NCI-H460 (cell line): ENCODE results near the gene NPTN. TPM values are rescaled to one million over a fixed set of nuclear protein-coding genes. Genes with fewer than 3 reads are reported as not detected.
"Not testable (repeated sequence)": the region's sequence is repeated elsewhere in the genome, so short reads cannot be mapped to it uniquely, and the experiment has no call there.

Source experiments
- DNase-seq: peaks from one replicate; pipeline ENCODE4 v3.0.0-alpha.2; 2016; ENCODE audit warnings: low read depth; ENCODE audit errors: extremely low read depth
- polyA plus RNA-seq: library from polyadenylated mRNA; depleted of rRNA; stranded (reverse); fragments of >200 nt; gene quantifications from 2 replicates; pipeline ENCODE4 v1.2.3, GENCODE V29; 2014; cell fraction: nucleus; rRNA removed
- total RNA-seq: library from RNA; depleted of rRNA; stranded (reverse); fragments of >200 nt; shearing (Covaris generic); gene quantifications from 2 replicates; pipeline ENCODE4 v1.2.3, GENCODE V29; 2014; rRNA removed

NPTN gene
- total RNA-seq = 56.9 and 59.7 TPM in 2 replicates
- polyA plus RNA-seq = 106 and 114 TPM in 2 replicates

DNA sequence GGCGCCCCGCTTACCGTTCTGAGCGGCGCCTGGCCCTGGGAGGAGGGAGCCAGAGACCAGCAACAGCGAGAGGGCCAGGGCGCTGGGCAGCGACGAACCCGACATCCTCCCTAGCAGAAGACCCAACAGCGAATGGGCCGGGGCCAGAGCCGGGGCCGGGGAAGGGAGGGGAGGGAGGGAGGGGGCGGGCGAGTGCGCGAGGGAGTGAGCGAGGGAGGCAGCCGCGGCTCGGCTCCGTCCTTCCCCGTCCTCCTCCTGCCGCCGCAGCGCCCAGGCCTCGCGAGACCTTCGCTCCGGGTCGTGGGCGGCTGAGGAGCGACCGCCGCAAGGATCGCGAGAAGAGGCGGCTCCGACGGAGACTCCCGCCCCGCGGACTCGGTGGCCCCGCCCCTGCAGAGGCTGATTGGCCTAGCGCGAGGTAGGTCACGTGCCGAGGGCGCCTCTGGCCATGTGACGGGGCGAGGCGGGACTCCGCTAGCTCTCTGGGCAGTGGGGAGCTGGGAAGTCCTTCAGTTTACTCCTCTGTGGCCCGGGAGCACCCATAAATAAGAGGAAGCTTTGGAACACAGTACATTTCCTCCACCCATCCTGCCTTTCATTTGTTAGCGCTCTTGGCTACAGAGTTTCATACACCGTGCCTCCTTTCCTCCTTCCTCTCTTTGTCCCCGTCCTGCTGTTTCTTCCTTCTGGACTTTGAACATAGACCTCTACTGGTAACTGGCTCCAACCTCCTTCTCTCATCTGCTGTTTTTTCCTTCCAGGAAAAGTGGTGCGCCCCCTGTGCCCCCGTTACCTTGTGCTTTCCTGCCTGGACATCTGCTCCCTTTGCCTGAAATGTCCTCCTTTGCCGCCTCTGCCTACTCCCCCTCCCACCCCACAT lies at the start of gene NPTN:
Gene NPTN, minus strand, starts transcription at position 279 of the 880 bp plus-strand sequence. Its CDS starts 174 bp downstream, at position 105.
- DNase-seq = peak; percentile 95

DNA sequence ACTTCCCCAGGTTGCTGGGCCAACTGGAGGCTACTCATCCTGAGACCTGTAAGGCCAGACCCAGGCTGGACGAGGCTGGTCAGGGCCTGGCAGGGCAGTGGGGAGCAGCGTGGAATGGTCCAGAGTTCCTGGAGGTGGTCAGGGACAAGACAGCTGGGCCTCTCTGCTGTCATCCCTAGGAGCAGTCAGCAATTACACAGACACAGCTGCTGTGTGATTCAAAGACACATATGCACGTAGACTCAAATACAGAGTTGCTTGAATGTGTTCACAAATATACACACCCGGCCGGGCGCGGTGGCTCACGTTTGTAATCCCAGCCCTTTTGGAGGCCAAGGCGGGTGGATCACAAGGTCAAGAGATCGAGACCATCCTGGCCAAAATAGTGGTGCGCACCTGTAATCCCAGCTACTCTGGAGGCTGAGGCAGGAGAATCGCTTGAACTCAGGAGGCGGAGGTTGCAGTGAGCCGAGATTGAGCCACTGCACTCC lies 49.5 kb upstream of the NPTN start:
- no peak for DNase-seq

DNA sequence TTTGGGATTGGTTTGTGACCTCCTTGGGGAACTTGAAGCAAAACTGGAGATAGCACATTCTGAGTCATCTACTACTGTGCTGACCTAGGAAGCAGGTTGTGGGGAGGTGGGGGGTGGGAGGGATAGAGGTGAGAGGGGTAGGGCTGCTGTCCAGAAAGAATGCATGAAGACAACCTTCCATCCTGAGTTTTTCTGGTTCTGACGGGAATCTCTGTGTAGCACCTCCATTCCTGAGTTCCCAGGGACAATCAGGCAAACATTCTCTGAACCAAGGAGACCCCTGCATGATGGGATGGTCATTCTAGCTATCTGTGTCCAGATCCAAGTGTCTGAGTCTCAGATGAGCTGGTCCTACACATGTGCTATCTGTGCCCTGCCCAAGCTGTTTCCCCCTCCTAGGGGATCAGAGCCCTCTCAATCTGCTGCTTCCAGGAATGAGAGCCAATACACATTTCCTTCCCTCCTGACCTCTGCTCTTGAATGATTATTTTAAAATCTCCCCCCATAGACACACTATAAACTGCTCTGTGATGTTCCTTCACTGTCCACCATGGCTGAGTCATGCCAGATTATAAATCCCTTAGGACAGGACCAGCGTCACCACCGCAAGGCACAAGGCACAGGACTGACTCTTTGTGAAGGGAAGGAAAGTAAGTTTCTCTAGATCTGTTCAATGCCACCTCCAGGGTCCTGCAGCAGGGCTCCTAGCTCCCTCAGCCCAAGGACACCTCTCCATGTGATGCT lies 48.8 kb upstream of the NPTN start:
- DNase-seq = no peak

DNA sequence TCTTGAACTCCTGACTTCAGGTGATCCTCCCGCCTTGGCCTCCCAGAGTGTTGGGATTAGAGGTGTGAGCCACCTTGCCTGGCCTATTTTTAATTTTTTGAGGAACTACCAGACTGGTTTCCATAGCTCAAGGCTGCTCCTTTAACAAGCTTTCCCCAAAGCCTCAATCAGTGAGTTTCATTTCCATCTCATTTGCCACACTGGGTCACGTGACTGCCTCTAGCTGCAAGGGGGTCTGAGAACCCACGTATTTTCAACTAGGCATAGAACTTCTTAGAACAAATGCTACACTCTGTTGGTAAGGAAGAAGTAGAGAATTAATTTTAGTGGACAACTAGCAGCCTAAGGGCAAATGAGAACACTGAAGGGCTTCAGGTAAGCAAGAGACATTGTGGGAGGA lies 47.9 kb upstream of the NPTN start:
- no peak for DNase-seq

DNA sequence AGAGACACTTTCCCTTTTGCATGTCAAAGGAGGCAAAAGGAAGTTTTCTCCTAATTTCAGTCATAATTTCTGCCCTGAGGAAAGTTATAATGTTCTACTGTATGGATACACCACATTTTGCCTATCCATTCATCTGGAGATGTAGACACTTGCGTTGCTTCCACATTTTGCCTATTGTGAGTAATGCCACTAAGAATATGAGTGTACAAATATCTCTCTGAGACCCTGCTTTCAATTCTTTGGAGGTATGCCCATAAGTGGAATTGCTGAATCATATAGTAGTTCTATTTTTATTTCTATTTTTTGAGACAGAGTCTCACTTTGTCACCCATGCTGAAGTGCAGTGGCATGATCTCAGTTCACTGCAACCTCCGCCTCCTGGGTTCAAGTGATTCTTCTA lies 47.4 kb upstream of the NPTN start:
- DNase-seq = no peak

DNA sequence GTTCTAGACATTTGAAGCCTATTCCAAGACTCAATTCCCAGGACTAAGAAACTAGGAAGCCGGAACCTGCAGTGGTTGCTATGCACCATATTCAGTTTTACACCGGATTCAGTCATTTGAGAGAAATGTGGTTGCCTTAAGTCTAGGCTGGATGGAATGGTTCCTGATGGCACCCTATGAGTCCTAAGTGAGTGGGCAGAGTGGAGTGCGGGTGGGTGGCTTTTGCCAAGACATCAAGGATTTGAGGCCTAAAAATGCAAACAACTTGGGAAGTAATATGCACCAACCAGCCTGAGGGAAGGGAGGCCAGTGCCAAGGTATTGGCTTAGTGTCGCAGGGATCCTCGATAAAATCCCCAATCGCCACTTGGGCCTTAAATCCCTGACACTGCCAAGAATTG lies 46.8 kb upstream of the NPTN start:
- DNase-seq = no peak

DNA sequence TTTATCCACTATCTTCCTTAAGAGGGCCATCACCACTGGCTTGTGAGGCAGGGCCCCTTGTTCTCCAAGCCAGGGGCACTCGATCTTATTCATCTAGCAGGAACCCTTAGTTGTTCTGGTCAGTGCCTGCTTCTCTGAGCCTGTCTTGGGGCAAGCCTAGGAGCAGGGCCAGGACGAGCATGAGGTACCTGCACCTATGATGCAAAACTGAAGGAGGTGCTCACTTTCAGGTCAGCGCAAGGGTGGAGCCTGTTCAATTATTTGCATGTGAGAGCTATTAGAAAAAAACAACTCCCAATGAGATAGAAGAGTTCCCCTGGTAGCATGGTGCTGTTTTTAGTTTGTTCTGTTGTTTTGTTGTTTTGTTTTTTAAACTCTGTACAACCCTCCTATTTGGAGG lies 46.0 kb upstream of the NPTN start:
- no peak for DNase-seq

DNA sequence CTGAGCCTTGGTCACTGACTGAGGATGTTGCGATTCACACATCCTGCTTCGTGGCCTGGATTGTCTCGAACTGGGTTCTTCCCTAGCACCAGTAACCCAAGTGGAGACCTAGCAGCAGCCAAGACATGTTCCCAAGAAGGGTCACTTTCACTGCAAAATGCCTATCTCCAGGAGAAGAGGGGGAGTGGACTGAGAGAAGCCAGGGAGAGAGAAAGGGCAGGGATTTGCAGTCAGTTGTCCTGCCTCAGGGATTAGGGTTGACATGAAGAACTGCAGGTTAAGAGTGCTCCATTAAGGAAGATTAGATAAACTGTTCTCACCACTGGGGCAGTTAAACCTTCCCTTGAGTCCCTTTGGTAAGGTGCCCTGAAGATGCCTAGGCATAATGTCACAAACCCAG lies 45.3 kb upstream of the NPTN start:
- DNase-seq = no peak

DNA sequence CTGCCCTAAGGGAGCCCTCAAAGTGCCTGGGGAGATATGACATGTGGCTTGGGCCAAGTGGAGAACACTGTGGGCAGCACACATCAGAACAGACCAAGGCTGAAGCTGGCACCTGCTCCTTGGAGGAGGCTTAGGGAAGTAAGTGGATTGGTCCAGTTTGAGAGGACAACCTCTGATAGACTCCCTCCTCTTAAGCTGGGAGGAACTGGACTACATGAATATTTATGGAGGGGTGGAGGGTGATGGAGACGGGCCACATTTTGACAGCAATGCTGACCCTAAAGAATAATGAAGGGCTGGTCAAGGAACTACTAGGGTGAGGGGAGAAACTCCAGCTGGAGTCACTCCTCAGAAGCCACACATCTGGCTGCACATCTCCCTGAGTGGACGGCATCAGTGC lies 44.5 kb upstream of the NPTN start:
- no peak for DNase-seq

DNA sequence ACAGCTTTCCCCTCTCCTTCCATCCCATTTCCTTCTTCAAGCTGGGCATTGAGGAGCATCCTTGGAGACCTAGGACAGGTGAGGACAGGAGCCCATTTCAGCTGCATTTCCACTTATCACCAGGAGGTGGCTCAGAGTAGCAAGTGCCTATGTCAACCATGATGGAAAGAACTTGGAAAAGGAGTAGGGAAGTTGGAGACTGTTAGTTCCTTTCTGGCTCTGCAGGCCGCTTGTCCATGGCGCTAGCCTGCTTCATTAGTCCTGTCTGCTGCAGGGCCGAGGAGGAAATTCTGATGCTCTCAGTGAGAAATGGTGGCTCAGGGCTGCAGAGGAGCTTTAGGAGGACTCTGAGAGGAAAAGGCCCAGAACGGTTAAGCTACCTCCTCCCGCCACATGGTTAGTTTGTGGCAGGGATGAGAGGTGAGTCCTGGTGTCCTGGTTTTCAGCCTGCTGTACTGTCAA lies 44.0 kb upstream of the NPTN start:
- DNase-seq = peak; percentile 49

DNA sequence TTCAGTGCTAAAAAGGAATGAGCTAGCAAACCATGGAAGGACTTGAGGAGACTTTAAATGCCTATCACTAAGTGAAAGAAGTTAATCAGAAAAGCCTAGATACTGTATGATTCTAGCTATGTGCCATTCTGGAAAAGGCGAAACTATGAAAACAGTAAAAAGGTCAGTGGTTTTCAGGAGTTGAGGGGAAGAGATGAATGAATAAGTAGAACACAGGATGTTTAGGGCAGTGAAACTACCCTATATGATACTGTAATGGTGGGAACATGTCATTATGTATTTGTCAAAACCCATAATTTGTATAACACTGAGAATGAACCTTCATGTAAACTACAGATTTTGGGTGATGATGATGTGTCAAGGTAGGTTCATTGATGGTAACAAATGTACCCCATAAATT lies 41.4 kb upstream of the NPTN start:
- DNase-seq = no peak

DNA sequence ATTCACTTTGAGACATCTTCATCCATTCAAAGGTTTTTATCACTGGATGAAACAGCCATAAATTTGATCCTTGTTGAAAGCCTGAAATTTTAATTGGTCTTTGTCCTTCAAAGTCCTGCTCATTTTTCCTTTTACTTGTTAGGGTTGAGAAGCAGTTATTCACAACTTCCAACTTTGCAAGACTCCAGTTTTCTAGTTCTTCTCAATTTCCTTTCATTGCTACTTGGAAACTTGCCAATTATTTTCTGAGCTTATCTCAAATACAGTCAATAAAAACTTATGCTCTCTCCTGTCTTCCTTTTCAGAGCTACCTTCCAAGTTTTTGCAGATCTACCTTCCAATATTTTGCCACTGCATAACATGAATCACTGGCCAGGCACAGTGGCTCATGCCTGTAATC lies 27.3 kb upstream of the NPTN start:
- no peak for DNase-seq

DNA sequence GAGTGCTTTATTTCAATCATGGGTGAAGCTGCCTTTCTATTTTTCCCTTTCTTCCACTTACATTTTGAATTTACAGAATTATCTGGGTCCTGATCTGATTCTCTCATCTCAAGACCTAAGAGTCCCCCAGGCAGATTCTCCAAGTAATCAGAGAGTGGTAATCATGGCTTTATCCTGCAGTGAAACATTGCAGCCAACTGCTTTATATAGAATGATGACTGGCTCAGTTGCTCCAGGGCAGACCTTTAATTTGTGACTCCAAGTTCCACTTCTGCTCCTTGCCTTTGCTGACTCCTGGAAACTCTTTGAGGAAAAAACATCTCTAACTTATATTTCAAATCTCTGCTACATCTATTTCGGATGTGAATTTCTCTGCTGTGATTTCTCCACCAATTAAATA lies 25.5 kb upstream of the NPTN start:
- DNase-seq = no peak

DNA sequence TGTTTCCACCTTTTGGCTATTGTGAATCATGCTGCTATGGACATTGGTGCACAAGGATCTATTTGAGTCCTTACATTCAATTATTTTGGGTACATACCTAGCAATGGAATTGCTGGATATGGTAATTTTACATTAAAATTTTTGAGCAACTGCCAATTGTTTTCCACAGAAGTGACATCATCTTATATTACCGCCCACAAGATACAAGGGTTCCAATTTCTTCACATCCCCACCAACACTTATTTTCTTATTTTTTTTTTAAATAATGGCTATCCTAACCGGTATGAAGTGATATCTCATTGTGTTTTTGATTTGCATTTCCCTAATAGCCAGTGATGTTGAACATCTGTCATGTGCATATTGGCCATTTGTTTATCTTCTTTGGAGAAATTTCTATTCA lies 22.5 kb upstream of the NPTN start:
- no peak for DNase-seq

DNA sequence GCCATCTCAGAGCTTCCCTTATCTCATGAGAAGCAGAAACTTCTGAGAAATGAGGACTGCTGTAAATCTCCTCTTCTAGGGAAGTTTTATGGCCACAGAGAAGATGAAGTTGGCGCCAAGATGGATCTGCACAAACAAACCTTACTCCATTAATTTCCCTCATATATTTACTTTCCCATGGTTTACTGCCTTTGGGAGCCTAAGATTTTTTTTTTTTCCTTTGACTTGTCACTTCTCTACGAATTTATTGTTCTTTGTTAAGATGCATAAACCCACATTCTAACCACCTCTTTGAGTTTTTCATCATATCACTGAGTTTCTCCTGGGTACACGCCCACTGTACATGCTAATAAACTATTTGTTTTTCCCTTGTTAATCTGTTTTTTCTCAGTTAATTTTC lies 21.5 kb upstream of the NPTN start:
- no peak for DNase-seq

DNA sequence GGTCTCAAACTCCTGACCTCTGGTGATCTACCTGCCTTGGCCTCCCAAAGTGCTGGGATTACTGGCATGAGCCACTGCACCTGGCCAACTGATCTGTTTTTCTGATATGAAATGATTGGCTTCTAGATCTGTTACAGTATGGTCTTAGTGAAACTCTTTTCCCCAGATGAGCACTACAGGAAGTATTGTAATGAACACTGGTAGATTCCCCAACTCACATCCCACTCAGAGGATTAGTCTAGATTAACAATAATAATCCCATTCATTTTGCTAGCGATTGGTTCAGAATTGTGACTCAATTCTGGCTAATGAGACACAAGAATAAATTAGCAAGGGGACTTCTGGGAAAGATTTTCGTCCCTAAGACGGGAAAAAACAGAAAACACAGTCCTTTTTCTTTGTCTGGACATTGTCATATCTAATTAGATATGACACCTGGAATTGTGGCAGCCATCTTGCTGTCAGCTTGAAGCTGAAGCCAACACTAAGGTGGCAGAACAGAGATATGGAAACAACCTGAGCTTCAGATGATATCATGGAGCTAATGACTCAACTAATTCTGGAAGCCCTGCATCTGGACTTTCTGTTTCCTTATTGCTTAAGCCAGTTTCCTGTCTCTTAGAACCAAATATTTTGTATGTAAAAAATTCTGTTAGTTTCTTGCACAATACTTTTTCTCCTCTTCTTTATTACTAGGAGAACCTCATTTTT lies 17.4 kb upstream of the NPTN start:
- DNase-seq = no peak

DNA sequence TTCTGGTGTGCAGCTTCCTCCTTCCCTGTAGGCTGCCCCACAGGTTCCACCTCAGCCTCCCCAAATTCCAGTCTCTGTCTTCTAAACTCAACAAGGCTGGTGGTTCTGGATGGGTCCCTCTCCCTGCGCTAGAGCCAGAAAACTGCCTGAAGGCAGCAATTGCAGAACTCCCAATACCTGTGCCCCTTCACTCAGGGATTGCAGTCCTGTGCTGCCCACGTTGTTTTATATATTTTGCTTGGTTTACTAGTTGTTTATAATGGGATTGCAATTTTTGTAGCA lies 14.8 kb upstream of the NPTN start:
- no peak for DNase-seq

DNA sequence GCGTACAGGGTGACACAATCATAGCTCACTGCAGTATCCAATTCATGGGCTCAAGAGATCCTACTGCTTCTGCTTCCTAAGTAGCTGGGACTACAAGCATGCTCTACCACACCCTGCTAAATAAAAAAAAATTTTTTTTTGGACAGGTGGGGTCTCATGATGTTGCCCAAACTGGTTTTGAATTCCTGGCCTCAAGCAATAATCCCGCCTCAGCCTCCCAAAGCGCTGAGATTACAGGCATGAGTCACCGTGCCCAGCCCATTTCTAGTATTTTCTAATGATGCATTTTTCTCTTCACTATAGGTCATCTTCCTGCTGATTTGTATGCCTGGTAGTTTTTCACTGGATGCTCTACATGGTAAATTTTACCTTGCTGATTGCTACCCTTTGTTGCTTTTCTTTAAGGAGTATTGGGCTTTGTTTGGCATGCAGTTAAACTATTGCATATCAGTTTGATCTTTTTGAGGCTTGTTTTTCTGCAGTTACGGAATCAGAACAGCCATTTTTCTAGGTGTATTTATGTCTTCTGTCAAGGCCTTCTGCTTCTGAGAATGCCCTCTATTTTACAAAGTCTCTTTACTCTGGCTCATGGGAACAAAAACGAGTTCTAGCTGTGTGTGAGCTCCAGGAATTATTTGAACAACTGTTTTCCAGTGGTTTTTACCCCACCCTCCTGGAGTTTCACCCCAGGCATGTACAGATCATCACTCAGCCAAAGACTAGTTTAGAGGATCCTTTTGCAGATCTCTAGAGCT lies 14.2 kb upstream of the NPTN start:
- DNase-seq = no peak

DNA sequence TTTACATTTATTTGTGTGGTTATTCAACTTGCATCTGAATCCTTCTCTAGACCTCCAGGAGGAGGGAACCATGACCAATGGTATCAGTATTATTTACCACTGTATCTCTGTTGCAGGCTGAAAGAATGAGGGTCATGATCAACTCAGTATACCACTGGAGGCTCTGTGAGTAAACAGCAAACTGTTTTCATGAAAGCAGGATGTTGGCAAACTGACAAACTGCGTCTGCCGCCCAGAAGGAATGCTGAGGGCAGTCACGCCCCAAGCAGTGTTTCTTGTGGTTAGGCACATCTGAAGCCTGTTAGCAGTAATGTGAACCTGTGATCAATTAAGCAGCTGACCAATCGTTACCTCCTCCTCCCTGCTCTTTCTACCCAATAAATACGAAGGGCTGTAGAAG lies 6.3 kb upstream of the NPTN start:
- DNase-seq = not testable (repeated sequence)

DNA sequence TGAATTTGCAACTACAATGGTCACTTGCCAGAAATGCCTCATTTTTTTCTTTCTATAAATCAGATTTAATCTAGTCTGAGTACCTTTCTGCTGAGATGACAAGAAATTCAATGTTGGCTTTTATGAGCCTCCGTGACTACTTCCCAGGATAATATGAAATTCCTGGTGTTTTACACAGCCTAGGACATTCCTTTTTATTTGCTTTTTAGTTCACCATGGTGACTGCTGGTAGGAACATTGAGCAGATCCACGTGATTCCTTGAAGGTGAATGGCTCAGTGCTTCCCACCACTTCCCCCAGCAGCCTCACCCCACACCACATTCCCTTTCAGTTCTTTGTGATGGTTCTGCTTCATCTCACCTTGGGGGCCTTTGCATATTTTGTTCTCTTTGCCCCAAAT lies 4.3 kb upstream of the NPTN start:
- DNase-seq = no peak
